SK-N-MC (cell line): ENCODE measurements around the gene LMAN1.

Source experiments
- EZH2 ChIP-seq: fragments of 200-600 bp; sonication (generic); IDR thresholded peaks from one replicate; pipeline ENCODE4 v1.6.1; 2017; ENCODE audit warnings: antibody characterized with exemption
- POLR2AphosphoS5 ChIP-seq: IDR thresholded peaks from 2 replicates; pipeline ENCODE4 v1.6.1; 2012; ENCODE audit warnings: mild to moderate bottlenecking, low read depth, low read length, borderline replicate concordance

GRCh38 chr18:59381949-59382348, 22.9 kb upstream of the LMAN1 start:
- TF ChIP-seq POLR2AphosphoS5 = no peak
- TF ChIP-seq EZH2 = no peak
